ENCODE data around the gene CIRBP. TPM values are rescaled to one million over a fixed set of nuclear protein-coding genes. Genes with fewer than 3 reads are reported as not detected.

The CIRBP gene
- total and polyA plus RNA-seq, 7 donors: 129 to 1,004 (median 602) TPM

- intact Hi-C loops (cut with DNase I): loop anchor here (1.0 kb wide), 1 partner anchor 16 kb away; no protein-coding TSS in a partner anchor
- Histone ChIP-seq H3K9me3 (no peaks in the 10 kb centered on the region), H3K4me1 (peaks cover 16 to 65% (median 60%) of the 10 kb centered on the region in 4 donors), H3K27me3 (no peaks in the 10 kb centered on the region), H3K36me3 (peaks cover 4 to 26% (median 11%) of the 10 kb centered on the region in 4 donors), H3K27ac (peak overlapping the region; percentile 96 to 100 (median 100)), H3K4me3 (peak overlapping the region; percentile 75 to 96 (median 86))
- TF ChIP-seq POLR2AphosphoS5 (IDR thresholded peaks at IDR 0.05) (no peak), POLR2A (IDR thresholded peaks at IDR 0.05) (peak; percentile 85 to 92)
- 0% methylated on average over 67 of the region's 67 CpGs for WGBS, 2 donors
- DNase-seq: no peak
Observed at GRCh38 chr19:1249990-1250436, 19.1 kb upstream of the CIRBP start.

- TF ChIP-seq POLR2AphosphoS5 (IDR thresholded peaks at IDR 0.05): peak; percentile 30 to 48 (median 42)
- TF ChIP-seq EP300 (IDR thresholded peaks at IDR 0.05): peak in 1 of 4 donors; percentile 53
- no peak for TF ChIP-seq CTCF (IDR thresholded peaks at IDR 0.05)
- TF ChIP-seq POLR2A (IDR thresholded peaks at IDR 0.05): no peak
- peak; percentile 93 for DNase-seq
Observed at GRCh38 chr19:1250437-1251260, 18.5 kb upstream of the CIRBP start.

GRCh38 chr19:1251330-1252220 is 17.6 kb upstream of the CIRBP start:
- TF ChIP-seq POLR2A (IDR thresholded peaks at IDR 0.05): no peak
- no peak for TF ChIP-seq CTCF (IDR thresholded peaks at IDR 0.05)
- no peak for TF ChIP-seq EP300 (IDR thresholded peaks at IDR 0.05)
- TF ChIP-seq POLR2AphosphoS5 (IDR thresholded peaks at IDR 0.05): peak in 3 of 4 donors; percentile 31 to 50 (median 47)
- Histone ChIP-seq H3K4me1 (peaks cover 16 to 63% (median 57%) of the 10 kb centered on the region in 4 donors), H3K27me3 (no peaks in the 10 kb centered on the region), H3K36me3 (peaks cover 17 to 42% (median 21%) of the 10 kb centered on the region in 4 donors), H3K9me3 (no peaks in the 10 kb centered on the region), H3K27ac (peak overlapping the region; percentile 96 to 100 (median 100)), H3K4me3 (peak overlapping the region; percentile 75 to 96 (median 86))
- intact Hi-C loops (cut with DNase I): no loop called here
- peak; percentile 92 for DNase-seq
- WGBS, 2 donors: 2 to 3% methylated on average over 41 of the region's 41 CpGs

More at GRCh38 chr19:1250437-1251260, 18.5 kb upstream of the CIRBP start:
- Histone ChIP-seq H3K9me3 (no peaks in the 10 kb centered on the region), H3K36me3 (peaks cover 10 to 32% (median 17%) of the 10 kb centered on the region in 4 donors), H3K4me3 (peak overlapping the region; percentile 75 to 96 (median 86)), H3K27ac (peak overlapping the region; percentile 96 to 100 (median 100)), H3K4me1 (peaks cover 16 to 65% (median 60%) of the 10 kb centered on the region in 4 donors), H3K27me3 (no peaks in the 10 kb centered on the region)
- WGBS, 2 donors: 1% methylated on average over 90 of the region's 90 CpGs
- intact Hi-C loops (cut with DNase I): no loop called here

- Histone ChIP-seq H3K36me3 (peaks cover 20 to 49% (median 26%) of the 10 kb centered on the region in 4 donors), H3K9me3 (no peaks in the 10 kb centered on the region), H3K4me1 (peaks cover 16 to 69% (median 60%) of the 10 kb centered on the region in 4 donors), H3K27ac (peak overlapping the region; percentile 96 to 100 (median 100)), H3K27me3 (no peaks in the 10 kb centered on the region), H3K4me3 (peak overlapping the region; percentile 75 to 96 (median 86))
- TF ChIP-seq CTCF (IDR thresholded peaks at IDR 0.05): no peak
- no peak for TF ChIP-seq POLR2A (IDR thresholded peaks at IDR 0.05)
- TF ChIP-seq EP300 (IDR thresholded peaks at IDR 0.05): peak in 3 of 4 donors; percentile 3 to 59 (median 13)
- peak; percentile 52 to 82 (median 78) for TF ChIP-seq POLR2AphosphoS5 (IDR thresholded peaks at IDR 0.05)
- peak; percentile 98 for DNase-seq
- intact Hi-C loops (cut with DNase I): no loop called here
- 1% methylated on average over 30 of the region's 30 CpGs for WGBS, 2 donors
Observed at GRCh38 chr19:1252221-1252820, 16.8 kb upstream of the CIRBP start.
